GM21526 (cell line): ENCODE measurements around the gene FREM2.

Experiments used
- ATAC-seq: cut with Tn5 transposase; IDR thresholded peaks from one replicate; pipeline ENCODE4 v1.9.1; 2021; ENCODE audit warnings: moderate library complexity; ENCODE audit not compliant: unreplicated experiment, low FRiP score

FREM2 gene

DNA sequence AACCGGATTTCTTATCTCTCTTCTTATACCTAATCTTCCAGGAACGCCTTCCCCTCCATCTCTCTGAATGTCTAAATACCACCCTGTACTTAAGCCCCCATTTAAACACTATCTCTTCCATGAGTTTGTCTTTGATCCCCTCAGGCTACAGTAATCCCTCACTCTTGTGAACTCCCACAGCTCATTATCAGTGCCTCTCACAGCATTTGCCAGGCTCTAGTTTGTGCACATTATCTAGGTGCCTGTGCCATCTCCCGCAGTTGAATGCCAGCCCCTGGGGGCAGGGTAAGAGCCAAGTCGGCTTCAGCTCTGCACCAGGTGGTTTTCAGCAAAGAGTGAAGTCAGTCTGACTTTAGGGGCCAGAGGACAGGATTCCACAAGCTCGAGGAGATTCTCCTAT, 71.4 kb downstream of the FREM2 start:
- no peak for ATAC-seq

DNA sequence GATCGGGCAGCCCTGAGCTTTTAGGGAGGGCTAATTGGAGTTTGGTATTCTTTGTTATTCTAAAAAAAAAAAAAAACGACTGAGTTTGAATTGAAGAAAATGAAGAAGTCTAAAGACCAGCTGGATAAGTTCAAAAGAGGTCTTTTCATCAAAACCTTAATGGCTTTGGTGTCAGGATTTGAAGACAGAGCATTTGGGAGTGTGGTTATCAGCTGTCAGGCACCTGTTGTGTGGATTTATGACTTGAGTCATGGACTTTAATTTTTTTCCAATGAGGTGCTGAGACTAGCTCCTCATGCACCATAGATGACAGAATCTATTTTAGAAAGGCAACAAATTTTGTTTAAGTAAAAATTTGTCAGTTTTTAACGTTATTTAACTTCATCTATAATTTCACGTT, 72.5 kb downstream of the FREM2 start:
- ATAC-seq: no peak

DNA sequence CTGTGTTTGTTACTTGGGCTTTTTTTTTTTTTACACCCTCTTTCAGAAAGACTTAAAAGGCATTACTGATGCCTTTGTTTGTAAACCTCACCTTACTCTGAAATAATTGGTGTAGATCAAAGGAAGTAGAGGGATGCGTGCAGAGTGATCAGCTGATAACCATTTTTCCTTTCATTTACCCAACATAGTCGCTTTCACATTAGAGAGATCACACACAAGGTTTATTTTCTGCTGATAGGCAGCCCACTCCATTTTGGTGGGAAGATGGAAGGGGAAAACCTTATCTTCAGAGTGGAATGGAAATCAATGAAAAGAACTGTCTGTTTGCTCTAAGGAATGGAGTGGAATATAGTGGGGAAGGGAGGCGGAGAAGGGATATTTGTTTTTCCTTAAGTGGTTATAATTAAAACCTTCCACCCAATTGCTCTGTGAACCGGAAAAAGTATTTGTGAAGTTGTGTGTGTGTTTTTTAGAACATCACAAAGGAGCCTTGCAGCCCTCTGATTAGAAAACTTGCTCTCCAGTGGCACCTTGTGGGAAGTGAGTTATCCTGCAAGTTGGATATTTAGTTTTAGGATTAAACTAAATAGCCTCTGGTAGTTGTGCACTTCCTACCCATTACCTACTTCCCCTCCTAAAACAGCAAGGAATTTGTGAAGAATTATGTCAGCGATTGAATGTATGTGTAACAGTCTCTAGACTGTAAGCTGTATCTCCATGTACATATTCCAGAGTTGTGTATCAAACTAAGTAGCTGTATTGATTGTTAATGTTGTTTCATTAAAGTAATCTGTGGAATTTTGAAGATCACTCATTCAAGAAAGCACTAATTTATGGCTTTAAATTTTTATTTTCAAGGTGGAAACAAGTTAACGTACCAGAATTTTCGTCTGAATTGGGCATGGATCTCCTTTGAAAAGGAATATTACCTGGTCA, 76.8 kb downstream of the FREM2 start:
- ATAC-seq: no peak

DNA sequence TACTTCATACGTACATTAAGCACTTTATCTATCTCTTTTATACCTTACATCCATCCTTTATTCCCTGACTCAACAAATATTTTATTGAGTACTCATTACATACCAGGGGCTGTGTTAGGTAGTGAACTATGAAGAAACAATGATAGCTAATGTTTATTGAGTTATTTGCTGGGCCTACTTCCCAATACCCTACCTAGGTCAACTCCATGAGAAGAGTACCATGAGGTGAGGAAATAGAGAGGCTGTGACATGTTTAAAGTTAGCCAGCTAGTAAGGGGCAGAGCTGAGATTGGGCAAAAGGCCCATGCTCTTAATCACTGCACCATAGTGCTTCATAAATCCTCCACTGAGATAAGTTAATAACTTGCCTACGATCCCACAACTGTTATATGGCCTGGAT, 79.9 kb downstream of the FREM2 start:
- no peak for ATAC-seq

DNA sequence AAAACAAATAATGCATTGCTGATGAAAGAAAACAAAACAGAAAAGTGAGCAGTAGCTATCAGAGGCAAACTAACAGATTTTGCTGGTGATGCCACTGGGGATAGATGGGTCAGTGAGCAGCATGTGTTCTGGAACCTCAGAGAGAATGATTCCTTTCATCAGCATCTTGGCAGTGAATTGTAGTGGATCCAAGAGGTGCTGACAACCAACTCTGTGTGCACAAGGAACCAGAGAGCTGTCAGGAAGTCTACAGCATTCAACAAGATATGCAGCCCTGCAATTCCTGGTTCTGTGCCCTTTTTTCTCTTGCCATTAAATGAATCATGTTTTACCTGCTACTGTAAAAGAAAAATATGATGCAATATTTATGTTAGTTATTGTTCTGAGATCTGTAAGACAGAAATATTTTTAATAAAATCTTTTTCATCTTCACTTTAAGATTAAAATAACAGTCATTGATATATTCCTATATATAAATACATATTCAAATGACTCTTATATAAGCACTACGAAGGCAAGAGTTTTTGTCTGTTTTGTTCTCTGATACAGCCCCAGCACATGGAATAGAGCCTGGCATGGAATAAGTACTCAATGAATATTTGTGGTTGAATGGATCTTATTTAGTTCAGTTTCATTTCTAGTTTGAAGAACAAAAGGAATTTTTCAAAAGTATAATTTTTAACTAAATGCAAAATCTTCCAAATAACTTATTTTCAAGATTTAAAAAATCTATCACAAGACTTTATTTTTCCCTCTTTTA, 80.8 kb downstream of the FREM2 start:
- ATAC-seq: no peak

DNA sequence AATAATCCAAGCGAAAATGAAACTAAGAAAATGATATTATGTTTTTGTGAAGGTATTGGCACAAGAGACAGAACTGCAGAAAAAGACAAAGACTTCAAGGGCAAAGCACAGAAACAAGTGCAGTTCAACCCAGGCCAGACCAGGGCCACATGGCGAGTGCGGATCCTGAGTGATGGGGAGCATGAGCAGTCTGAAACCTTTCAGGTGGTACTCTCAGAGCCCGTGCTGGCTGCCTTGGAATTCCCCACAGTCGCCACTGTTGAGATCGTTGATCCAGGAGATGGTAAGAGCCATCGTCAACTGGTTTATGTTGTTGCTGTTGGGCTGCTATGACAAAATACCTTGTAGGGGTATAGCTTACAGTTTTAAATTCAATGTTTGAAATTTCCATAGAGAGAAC, 82.6 kb downstream of the FREM2 start:
- ATAC-seq: no peak

DNA sequence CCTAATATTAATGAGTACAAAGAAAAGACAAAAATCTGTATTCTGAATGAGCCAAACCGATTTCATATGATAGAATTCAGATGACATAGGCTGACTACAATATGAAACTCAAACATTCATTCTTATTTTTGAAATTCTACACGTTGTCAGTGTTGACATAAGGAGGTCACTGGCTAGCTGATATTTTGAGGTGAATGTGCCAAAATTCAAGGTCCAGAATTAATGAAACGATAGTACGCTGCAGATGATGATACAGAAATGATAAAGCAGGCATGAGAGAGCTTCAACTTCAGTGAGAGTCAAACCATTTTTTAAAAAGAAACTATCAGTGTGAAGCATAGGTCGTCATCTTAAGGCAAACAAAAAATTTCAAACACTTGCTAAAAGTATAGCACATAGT, 88.2 kb downstream of the FREM2 start:
- ATAC-seq: no peak

DNA sequence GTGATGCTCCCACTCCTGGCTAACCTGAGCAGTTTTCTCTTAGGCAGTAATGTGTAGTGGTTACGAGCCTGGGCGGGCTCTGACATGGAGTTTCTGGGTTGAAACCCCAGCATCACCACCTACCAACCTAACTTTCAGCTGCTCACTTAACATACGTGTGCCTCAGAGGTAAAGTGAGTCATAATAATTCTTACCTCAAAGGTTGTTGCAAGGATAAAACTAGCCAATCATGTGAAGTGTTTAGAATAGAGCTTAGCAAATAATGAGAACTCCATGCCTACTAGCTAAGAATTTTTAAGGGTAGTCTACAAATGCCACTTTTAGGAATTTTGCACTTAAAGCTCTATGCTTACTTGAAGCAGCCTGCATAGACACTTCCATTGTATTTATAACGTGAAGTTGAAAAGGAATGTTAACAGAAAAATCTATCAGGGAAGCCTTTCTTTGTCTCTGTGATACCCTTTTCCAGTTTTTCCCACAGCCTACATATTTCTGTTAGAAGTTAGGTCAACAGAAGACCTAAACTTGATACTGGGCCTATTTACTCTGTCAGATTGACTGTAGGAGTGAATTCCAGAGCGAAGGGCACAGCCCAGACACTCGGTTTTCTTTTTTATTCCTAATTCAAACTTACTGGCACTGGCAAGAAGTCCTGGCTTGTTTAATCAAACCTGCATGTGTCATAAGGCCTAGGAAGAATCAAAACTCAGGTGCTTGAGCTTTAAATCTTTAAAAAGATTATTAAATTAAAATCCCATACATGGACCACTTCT, 90.7 kb downstream of the FREM2 start:
- no peak for ATAC-seq

DNA sequence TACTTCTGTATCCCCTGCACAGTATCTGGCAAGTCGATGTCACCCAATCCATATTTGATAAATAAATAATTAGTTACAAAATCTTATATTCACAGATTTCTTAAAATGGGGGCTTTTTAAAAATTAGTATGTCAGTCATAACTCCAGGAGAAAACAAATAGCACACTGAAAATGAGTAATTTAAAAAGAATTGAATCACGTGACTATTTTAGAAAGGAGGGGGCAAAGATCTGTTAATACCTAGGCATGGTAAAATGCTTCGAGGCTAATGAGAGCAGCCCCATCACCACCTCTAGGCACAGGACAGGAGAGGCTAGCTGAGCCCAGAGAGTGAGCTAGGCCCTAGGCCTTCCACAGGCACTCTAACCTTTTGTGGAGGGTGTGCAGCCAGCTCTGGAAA, 94.7 kb downstream of the FREM2 start:
- ATAC-seq: no peak

DNA sequence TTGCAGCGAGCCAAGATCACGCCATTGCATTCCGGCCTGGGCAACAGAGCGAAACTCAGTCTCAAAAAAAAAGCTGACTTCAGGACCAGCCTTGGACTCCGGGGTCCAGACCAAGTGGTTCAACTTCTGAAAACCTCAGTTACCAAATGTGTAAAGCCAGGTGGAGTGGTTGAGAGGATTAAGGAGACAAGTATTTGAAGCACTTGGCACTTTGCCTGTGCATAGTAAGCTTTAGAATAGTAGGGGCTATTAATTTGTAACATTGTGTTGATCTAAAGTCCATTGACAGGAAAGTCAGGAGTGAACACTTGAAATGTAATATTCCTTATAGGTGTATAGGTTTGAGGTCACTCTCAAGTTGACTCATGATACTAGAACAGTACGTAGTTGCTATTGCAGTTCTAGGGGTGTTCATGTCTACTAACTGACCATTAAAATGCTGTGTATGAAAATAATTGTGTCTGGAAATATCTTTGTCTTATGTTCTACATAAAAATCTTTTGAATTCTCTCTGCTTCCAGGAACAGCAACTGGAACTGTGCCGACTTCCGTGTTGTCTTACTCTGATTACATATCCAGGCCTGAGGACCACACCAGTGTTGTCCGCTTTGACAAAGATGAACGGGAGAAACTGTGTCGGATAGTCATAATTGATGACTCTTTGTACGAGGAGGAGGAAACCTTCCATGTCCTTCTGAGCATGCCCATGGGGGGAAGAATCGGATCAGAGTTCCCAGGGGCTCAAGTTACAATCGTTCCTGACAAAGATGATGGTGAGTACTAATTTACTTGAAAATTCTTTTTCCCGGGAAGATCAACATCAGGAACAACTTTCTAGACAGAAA, 97.4 kb downstream of the FREM2 start:
- ATAC-seq: no peak

DNA sequence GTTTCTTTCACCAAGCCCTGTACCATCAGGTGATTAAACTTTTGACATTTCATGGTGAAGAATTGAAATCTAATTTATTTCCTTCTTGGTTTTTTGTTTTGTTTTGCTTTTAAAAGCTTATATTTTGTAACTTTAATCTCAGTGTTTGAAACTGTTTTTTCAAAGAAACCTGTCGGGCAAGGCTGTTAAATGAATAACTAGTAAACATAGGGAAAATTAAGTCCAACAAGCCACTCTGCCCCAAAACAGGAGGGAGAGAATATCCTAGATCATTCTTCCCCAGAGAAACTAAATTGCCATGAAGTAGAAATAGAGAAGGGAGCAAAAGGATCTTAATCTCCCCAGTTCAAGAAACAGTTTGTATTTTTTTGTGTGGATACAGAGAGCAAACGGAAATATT, 98.2 kb downstream of the FREM2 start:
- no peak for ATAC-seq

DNA sequence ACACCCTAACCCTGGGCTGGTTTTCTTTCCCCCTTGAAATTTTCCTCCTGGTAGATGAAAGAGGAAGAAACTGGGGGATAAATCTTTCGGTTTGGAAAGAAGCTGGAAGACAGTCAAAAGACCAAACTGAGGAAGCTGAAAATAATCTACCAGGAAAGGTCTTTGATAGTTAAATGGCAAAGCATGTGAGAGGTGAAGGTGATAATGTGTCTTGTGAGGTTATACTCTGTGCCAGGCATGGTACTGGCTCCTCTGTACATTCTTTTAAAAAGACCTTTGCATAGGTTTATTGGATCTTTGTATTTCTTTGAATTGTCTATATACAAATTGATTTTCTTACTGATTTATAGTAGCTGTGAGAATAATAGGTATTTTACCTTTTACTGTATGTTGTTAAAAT, 98.6 kb downstream of the FREM2 start:
- no peak for ATAC-seq

DNA sequence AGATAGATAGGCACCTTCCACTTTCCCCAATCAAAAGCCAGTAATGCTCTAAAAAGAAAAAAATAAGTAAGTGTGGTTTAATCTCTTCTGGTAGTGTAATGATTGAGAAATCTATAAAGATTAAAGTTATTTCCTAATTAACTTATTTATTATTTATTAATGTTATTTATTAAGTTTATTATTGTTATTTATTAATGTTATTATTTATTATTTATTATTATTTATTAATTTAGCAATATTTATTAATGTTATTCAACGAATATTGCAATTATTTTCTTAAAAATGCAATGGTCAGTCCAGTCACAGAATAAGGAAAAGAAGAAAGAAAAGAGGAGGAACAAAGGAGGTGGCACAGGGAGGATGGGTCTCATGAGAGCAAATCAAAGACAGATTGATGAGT, 100.7 kb downstream of the FREM2 start:
- no peak for ATAC-seq

DNA sequence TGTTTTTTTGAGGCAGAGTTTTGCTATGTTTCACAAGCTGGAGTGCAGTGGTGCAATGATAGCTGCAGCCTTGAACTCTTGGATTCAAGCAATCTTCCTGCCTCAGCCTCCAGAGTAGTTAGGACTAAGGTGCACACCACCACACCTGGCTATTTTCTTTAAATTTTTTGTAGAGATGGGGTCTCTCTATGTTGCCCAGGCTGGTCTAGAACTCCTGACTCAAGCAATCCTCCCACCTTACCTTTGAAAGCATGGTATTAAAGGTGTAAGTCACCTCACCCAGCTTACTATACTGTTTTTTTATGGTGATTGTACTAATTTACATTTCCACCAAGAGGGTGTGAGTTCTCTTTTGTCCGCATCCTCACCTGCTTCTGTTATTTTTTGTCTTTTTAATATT, 110.0 kb downstream of the FREM2 start:
- ATAC-seq: no peak

DNA sequence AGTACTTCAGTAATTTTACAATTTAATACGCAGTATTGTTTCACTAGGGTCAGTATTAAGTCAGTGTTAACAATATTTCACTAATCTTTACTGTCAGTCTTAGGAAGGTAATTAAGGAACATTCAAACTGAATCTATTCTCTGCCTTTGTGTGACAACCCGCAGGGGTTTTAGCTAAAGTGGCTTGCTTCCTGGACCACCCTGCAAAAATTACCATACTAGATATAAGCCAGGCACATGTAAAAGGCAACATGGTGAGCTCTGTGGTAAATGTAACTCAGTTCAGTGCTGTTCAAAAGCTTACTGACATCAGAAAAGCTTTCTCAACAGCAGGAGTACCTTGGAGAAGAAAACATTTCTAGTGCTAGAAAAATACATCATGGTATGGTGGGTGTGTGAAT, 116.7 kb downstream of the FREM2 start:
- no peak for ATAC-seq

DNA sequence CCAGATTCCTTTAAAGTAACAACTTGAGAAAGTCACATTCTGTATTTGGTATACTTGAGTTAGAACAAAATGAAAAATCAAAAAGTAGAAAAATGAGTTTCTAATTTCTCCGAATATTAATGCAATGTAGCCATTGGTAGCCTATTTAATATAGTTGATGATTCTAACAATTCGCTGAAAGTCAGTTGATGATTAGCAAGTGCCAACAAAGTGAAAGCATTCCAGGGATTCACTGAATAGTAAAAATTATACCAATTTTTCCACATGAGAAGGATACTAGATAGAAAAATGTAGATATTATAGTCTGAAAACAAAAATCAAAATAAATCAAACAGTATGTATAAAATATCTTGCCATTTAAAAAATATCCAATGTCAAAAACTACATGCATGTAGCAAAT, 117.2 kb downstream of the FREM2 start:
- no peak for ATAC-seq

DNA sequence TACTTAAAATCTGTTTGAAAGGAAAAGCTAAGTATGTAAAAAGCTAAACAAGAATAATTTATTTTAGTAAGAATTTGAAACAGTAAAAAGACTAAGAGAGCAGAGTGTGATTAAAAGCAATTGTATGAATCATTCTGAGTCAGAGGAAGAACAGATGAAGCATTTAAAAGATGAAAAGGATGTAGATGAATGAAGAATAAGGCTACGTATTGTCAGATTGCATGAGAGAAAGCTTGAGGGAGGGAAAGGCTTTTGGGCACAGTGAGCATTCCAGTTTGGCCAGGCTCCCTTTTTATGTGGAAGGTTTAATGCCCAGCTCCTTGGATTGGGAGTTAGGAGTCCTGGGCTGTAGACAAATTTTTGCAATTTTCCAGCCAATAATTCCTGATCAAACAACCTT, 117.7 kb downstream of the FREM2 start:
- no peak for ATAC-seq

DNA sequence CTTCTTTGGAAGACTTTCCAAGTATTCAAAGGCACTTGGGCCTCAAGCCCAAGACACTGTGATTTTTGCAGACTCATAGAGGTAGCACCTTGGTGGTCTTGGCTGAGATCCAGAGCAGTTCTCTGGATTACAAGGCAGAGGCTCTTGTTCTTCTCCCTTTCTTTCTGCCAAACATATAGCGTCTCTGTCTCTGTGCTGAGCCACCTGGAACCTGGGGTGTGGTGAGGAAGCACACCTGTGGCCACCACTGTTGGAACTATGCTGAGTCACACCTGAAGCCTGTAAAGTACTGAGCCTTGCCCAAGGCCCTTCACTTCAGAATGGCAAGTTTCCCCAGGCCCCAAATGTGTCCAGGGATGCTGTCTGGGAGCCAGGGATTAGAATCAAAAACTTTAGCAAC, 127.5 kb downstream of the FREM2 start:
- ATAC-seq: no peak

DNA sequence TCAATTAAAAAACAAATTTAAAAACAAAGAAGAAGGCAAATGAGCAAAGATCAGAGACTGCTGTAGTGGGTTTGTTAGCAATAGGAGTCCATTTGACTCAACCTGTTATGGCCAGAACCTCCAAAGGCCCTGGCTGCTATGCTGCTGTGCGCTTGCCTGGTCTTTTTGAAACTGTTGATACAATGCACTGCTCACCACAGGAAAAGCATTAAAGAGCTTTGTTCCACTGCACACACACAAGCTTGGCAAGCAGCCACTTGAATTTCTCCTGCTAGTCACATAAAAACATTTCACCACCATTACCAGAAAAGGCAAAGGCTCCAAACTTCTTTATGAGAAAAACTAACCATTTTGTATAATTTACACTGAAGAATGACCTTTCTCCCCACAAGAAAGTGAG, 132.2 kb downstream of the FREM2 start:
- no peak for ATAC-seq

DNA sequence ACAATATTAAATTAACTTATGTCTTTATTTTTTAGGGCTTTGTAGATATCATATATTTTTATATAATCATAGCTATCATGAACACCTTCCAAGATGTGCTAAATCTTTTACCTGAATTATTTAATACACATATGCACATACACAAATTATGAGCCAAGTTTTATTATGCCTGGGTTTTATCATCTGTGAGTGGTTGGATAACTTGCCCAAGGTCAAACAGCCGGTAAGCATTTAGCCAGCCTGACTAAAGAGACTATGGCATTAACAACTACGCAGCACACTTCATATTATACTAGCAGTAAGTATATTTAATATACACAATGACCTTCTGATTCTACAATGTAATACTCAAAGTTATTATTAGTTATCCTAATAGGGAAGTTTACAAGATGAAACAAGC, 132.7 kb downstream of the FREM2 start:
- no peak for ATAC-seq
